ENCODE data around the gene MARK4.

DNA sequence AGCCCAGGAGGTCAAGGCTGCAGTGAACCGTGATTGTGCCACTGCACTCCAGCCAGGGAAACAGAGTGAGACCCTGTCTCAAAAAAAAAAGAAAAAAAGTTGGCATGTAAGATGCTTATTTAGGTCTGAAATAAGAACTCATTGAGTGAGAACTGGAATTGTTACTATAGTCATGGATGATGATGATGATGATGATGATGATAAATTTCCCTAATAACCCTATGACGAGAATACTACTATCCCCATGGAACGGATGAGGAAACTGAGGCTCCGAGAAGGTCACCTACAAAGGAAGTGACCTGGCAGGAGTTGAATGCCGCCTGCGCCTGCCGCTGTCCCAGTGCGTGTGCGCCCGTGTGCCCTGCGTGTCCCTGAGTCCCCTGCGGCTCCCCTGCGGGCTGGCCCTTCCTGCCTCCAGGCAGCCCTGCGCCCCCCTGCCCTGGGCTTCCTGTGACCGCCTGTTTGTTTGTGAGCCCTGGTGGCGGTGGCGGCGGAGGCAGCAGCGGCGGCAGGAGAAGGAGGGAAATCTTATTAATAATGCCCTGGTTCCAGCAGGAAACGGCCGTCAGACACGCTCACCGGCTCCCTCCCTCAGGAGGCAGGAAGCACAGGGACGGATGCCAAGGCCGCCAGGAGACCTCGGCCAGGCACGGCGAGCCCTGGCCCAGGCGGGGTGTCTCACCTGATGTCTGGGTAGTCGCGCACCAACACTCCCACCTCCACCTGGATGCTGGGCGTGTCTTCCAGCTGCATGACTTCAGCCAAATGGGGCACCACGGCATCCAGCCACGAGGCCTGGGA, 35.5 kb upstream of the MARK4 start:
- TF ChIP-seq, protein P1, sequence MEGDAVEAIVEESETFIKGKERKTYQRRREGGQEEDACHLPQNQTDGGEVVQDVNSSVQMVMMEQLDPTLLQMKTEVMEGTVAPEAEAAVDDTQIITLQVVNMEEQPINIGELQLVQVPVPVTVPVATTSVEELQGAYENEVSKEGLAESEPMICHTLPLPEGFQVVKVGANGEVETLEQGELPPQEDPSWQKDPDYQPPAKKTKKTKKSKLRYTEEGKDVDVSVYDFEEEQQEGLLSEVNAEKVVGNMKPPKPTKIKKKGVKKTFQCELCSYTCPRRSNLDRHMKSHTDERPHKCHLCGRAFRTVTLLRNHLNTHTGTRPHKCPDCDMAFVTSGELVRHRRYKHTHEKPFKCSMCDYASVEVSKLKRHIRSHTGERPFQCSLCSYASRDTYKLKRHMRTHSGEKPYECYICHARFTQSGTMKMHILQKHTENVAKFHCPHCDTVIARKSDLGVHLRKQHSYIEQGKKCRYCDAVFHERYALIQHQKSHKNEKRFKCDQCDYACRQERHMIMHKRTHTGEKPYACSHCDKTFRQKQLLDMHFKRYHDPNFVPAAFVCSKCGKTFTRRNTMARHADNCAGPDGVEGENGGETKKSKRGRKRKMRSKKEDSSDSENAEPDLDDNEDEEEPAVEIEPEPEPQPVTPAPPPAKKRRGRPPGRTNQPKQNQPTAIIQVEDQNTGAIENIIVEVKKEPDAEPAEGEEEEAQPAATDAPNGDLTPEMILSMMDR (conservative IDR thresholded peaks at IDR 0.05; ENCODE audit: low read depth, low read length) = no peak
- TF ChIP-seq EZH2 (IDR thresholded peaks at IDR 0.05; ENCODE audit: borderline replicate concordance, low read depth, low read length, poor library complexity, severe bottlenecking) = no peak
